SH-SY5Y (cell line): ENCODE data around the gene ETS1.

Source experiments
- GATA2 ChIP-seq: IDR thresholded peaks from 2 replicates; pipeline ENCODE4 v1.6.1; 2011; ENCODE audit warnings: mild to moderate bottlenecking, low read depth, low read length
- GATA3 ChIP-seq: IDR thresholded peaks from 2 replicates; pipeline ENCODE4 v1.6.1; 2011; ENCODE audit warnings: low read depth, mild to moderate bottlenecking, low read length, moderate library complexity

DNA sequence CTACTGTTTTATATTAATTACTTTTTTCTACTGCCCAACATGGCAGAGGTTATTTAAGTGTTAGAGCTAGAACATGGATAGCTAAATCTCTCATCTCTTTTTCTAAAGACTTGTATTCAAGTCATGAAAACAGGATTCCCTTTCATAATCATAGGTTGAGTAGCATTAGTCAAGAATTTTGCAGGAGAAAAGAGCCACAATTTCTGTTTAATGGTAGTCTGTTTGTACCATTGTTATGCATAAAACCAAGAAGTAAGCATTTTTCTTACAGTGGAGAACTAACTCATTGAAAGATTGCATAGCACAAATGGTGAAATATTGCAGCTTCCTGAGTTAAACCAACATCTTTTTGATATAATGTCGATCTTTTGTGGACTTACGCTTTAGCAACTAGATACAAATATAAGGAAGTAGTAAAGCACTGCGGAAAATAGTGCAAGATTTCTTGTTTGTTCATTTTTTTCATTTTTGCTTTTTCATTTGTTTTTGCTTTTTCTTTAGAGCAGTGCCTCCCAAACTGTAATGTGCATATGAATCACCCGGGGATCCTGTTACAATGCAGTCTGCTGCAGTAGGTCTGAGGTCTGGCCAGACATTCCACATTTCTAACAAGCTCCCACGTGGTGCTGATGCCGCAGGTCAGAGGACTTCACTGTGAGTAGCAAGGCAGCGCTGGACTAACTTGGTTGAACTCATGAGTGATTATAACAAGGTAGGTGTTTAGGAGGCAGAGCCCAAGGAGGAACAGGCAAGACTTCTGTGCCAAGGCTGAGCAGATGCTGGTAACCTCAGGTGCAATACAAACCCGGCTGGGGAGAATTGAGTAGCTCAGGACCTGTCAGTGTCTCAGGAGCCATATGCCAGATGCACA lies 4.6 kb downstream of the ETS1 start:
- no peak for TF ChIP-seq GATA2
- TF ChIP-seq GATA3: no peak
